Erythroblast (primary cell): ENCODE results near the gene DARS1.
A peak's percentile ranks its signal among the peaks of the same experiment; 100 is the strongest.
"Not testable (repeated sequence)": the region's sequence is repeated elsewhere in the genome, so short reads cannot be mapped to it uniquely, and the experiment has no call there.

Source experiments
- DNase-seq, 2 experiments: peaks; one replicate each; lab custom pipeline; 2025; lab: John Stamatoyannopoulos, UW
- GATA1 ChIP-seq: IDR thresholded peaks from 2 replicates; pipeline ENCODE4 v1.6.1; 2011; ENCODE audit warnings: low read depth, mild to moderate bottlenecking, control low read depth, low read length, moderate library complexity
- POLR2A ChIP-seq: IDR thresholded peaks from 2 replicates; pipeline ENCODE4 v1.6.1; 2011; ENCODE audit warnings: mild to moderate bottlenecking, low read length

DARS1 gene

DNA sequence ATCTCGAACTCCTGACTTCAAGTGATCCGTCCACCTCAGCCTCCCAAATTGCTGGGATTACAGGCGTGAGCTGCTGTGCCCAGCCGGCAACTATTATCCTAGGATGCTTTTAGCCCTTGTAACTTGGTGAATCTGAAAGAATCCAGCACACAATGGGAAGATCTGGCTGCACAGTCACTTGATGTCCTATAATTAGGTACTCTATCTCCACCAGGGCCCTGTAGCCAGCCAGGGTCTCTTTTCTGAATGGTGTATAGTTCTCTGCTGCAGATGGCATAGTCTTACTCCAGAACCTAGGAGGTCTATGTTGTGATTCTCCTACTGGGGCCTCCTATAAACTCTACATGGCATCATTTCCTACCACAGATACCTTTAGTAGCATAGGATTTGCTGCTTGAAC lies 95.3 kb downstream of the DARS1 start:
- TF ChIP-seq POLR2A (no peak), GATA1 (no peak)
- DNase-seq, result no peak

- not testable (repeated sequence) for DNase-seq
Measured at GRCh38 chr2:135888587-135888986, 96.8 kb downstream of the DARS1 start.

DNA sequence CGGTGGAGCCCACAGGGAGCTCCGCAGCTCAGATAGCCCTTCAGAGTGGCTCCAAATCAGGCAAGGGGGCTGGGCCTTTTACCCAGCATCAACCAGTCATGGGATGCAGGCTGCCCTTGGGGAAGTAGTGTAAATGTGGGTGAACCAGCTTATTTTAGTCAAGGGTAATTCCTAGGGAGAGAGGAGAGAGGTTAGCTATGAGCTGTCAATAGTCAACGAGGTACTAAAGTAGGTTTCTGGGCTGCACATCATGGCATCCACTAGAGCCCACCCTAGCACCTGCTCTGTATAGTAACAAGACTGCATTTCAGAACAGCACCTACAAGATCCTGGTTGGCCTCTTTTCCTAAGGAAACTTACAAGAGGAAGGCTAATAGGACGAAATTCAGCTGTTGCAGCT lies 99.7 kb downstream of the DARS1 start:
- DNase-seq, result no peak
- no peak for TF ChIP-seq POLR2A
- TF ChIP-seq GATA1, result no peak

GRCh38 chr2:135882415-135882814 lies 103.0 kb downstream of the DARS1 start:
- TF ChIP-seq GATA1, result no peak
- no peak for DNase-seq

DNA sequence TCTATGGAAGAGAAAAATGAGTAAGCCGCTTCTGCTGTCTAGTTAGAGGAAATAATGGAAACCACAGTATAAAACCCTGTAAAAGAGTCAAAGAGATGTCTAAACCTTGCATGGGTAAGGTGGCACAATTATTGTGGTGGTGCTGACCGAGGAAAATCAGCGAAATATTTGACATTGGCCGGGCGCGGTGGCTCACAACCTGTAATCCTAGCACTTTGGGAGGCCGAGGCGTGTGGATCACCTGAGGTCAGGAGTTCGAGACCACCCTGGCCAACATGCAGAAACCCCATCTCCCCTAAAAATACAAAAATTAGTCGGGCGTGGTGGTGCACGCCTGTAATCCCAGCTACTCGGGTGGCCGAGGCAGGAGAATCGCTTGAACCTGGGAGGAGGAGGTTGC lies 108.7 kb downstream of the DARS1 start:
- not testable (repeated sequence) for DNase-seq

GRCh38 chr2:135876066-135876711 lies 109.2 kb downstream of the DARS1 start, which contains the start of gene MCM6:
TSS of gene MCM6 (minus strand) at chr2:135876443. CDS start at chr2:135876365, 78 bp downstream.
- TF ChIP-seq GATA1, result no peak
- TF ChIP-seq POLR2A, result peak; percentile 79

GRCh38 chr2:135875491-135876065 lies 109.8 kb downstream of the DARS1 start:
- TF ChIP-seq POLR2A, result no peak
- TF ChIP-seq GATA1, result no peak
- peak; percentile 72 to 75 for DNase-seq

More at GRCh38 chr2:135876066-135876711, 109.2 kb downstream of the DARS1 start, which contains the start of gene MCM6:
- DNase-seq, result peak; percentile 99

- TF ChIP-seq GATA1 (no peak), POLR2A (no peak)
- peak in 1 of 2 experiments; percentile 11 for DNase-seq
Measured at GRCh38 chr2:135874777-135875365, 110.6 kb downstream of the DARS1 start.

- DNase-seq, result no peak
- no peak for TF ChIP-seq GATA1
Measured at GRCh38 chr2:135870571-135870970, 114.9 kb downstream of the DARS1 start.

- no peak for DNase-seq
- TF ChIP-seq POLR2A, result no peak
- TF ChIP-seq GATA1, result no peak
Measured at GRCh38 chr2:135863233-135863632, 122.2 kb downstream of the DARS1 start.

DNA sequence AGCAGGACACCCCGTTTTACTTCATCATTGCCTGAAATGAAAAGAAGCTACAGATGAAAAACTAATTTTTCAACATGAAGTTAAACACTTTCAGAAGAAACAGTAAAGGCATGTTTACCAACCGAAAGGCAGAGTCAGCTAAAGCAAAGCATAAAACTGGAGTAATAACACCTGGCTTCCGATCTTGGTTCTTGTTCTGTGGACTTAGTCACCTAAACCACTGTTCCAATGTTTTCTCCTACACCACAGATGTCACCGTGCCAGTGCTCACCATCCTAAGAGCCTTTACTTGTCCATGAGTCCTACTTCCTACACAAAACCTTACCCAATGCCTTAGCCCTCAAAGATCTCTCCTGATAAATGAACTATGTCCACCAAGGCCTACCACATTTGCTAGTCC lies 122.7 kb downstream of the DARS1 start:
- TF ChIP-seq POLR2A (no peak), GATA1 (no peak)
- DNase-seq, result no peak
